Measurements from ENCODE around the gene NRIP3.

Gene NRIP3

GRCh38 chr11:8967184-8967583 is 36.6 kb downstream of the NRIP3 start:
- H3K9me3 ChIP-seq (ENCODE audit: control insufficient read depth, low read length) = no peaks in the 10 kb centered on the region
- no peak for DNase-seq (ENCODE audit: low read depth)
- peaks cover 24% of the 10 kb centered on the region for H3K4me1 ChIP-seq (ENCODE audit: control insufficient read depth, insufficient read depth, low read length)

GRCh38 chr11:8964324-8965320 is 39.2 kb downstream of the NRIP3 start, which contains the start of gene TMEM9B:
Gene TMEM9B, minus strand, starts transcription at chr11:8964442. Its CDS starts 129 bp downstream, at chr11:8964313.
- Histone ChIP-seq H3K9me3 (ENCODE audit: control insufficient read depth, low read length) (no peaks in the 10 kb centered on the region), H3K27me3 (replicated peaks; ENCODE audit: control insufficient read depth, insufficient read depth, low read length) (no peaks in the 10 kb centered on the region), H3K4me1 (ENCODE audit: control insufficient read depth, insufficient read depth, low read length) (peaks cover 30% of the 10 kb centered on the region), H3K4me3 (ENCODE audit: low read length) (peak within 1 kb of the TSS; percentile 92), H3K36me3 (ENCODE audit: control insufficient read depth, insufficient read depth, low read length, severe bottlenecking) (no peaks in the 10 kb centered on the region), H3K9ac (ENCODE audit: low read length) (peak within 1 kb of the TSS; percentile 91)
- DNase-seq (ENCODE audit: low read depth) = peak; percentile 94

More at GRCh38 chr11:8967184-8967583, 36.6 kb downstream of the NRIP3 start:
- no peaks in the 10 kb centered on the region for H3K27me3 ChIP-seq (replicated peaks; ENCODE audit: control insufficient read depth, insufficient read depth, low read length)
- H3K9ac ChIP-seq (ENCODE audit: low read length) = no peak overlapping the region
- H3K4me3 ChIP-seq (ENCODE audit: low read length) = no peak overlapping the region
- no peaks in the 10 kb centered on the region for H3K36me3 ChIP-seq (ENCODE audit: control insufficient read depth, insufficient read depth, low read length, severe bottlenecking)

GRCh38 chr11:8963569-8964323 is 40.1 kb downstream of the NRIP3 start:
- no peaks in the 10 kb centered on the region for H3K27me3 ChIP-seq (replicated peaks; ENCODE audit: control insufficient read depth, insufficient read depth, low read length)
- DNase-seq (ENCODE audit: low read depth) = peak; percentile 74

GRCh38 chr11:8962841-8963240 is 41.0 kb downstream of the NRIP3 start:
- H3K36me3 ChIP-seq (ENCODE audit: control insufficient read depth, insufficient read depth, low read length, severe bottlenecking) = no peaks in the 10 kb centered on the region
- H3K27me3 ChIP-seq (replicated peaks; ENCODE audit: control insufficient read depth, insufficient read depth, low read length) = no peaks in the 10 kb centered on the region
- H3K4me3 ChIP-seq (ENCODE audit: low read length) = peak overlapping the region; percentile 92
- no peaks in the 10 kb centered on the region for H3K9me3 ChIP-seq (ENCODE audit: control insufficient read depth, low read length)
- peak overlapping the region; percentile 91 for H3K9ac ChIP-seq (ENCODE audit: low read length)
- peaks cover 37% of the 10 kb centered on the region for H3K4me1 ChIP-seq (ENCODE audit: control insufficient read depth, insufficient read depth, low read length)
- peak; percentile 22 for DNase-seq (ENCODE audit: low read depth)

More at GRCh38 chr11:8963569-8964323, 40.1 kb downstream of the NRIP3 start:
- peak overlapping the region; percentile 92 for H3K4me3 ChIP-seq (ENCODE audit: low read length)
- H3K36me3 ChIP-seq (ENCODE audit: control insufficient read depth, insufficient read depth, low read length, severe bottlenecking) = no peaks in the 10 kb centered on the region
- peak overlapping the region; percentile 91 for H3K9ac ChIP-seq (ENCODE audit: low read length)
- no peaks in the 10 kb centered on the region for H3K9me3 ChIP-seq (ENCODE audit: control insufficient read depth, low read length)
- peaks cover 37% of the 10 kb centered on the region for H3K4me1 ChIP-seq (ENCODE audit: control insufficient read depth, insufficient read depth, low read length)

- no peaks in the 10 kb centered on the region for H3K27me3 ChIP-seq (replicated peaks; ENCODE audit: control insufficient read depth, insufficient read depth, low read length)
- no peak for DNase-seq (ENCODE audit: low read depth)
- H3K9ac ChIP-seq (ENCODE audit: low read length) = peak overlapping the region; percentile 55
- no peaks in the 10 kb centered on the region for H3K9me3 ChIP-seq (ENCODE audit: control insufficient read depth, low read length)
- no peak overlapping the region for H3K4me3 ChIP-seq (ENCODE audit: low read length)
- H3K4me1 ChIP-seq (ENCODE audit: control insufficient read depth, insufficient read depth, low read length) = peaks cover 37% of the 10 kb centered on the region
- peaks cover 6% of the 10 kb centered on the region for H3K36me3 ChIP-seq (ENCODE audit: control insufficient read depth, insufficient read depth, low read length, severe bottlenecking)
Measured at GRCh38 chr11:8961401-8961800, 42.4 kb downstream of the NRIP3 start.

GRCh38 chr11:8959546-8960166 is 44.1 kb downstream of the NRIP3 start:
- Histone ChIP-seq H3K9me3 (ENCODE audit: control insufficient read depth, low read length) (no peaks in the 10 kb centered on the region), H3K4me3 (ENCODE audit: low read length) (peak overlapping the region; percentile 27), H3K36me3 (ENCODE audit: control insufficient read depth, insufficient read depth, low read length, severe bottlenecking) (peaks cover 21% of the 10 kb centered on the region), H3K9ac (ENCODE audit: low read length) (peak overlapping the region; percentile 62), H3K4me1 (ENCODE audit: control insufficient read depth, insufficient read depth, low read length) (peaks cover 28% of the 10 kb centered on the region), H3K27me3 (replicated peaks; ENCODE audit: control insufficient read depth, insufficient read depth, low read length) (no peaks in the 10 kb centered on the region)
- DNase-seq (ENCODE audit: low read depth) = peak; percentile 86

GRCh38 chr11:8956860-8957259 is 46.9 kb downstream of the NRIP3 start:
- no peak for DNase-seq (ENCODE audit: low read depth)
- peaks cover 15% of the 10 kb centered on the region for H3K4me1 ChIP-seq (ENCODE audit: control insufficient read depth, insufficient read depth, low read length)
- H3K27me3 ChIP-seq (replicated peaks; ENCODE audit: control insufficient read depth, insufficient read depth, low read length) = no peaks in the 10 kb centered on the region

GRCh38 chr11:8948886-8949285 is 54.9 kb downstream of the NRIP3 start:
- Histone ChIP-seq H3K4me3 (ENCODE audit: low read length) (no peak overlapping the region), H3K4me1 (ENCODE audit: control insufficient read depth, insufficient read depth, low read length) (no peaks in the 10 kb centered on the region)

More at GRCh38 chr11:8956860-8957259, 46.9 kb downstream of the NRIP3 start:
- Histone ChIP-seq H3K9ac (ENCODE audit: low read length) (no peak overlapping the region), H3K4me3 (ENCODE audit: low read length) (no peak overlapping the region), H3K9me3 (ENCODE audit: control insufficient read depth, low read length) (no peaks in the 10 kb centered on the region), H3K36me3 (ENCODE audit: control insufficient read depth, insufficient read depth, low read length, severe bottlenecking) (peaks cover 49% of the 10 kb centered on the region)

GRCh38 chr11:8947230-8947943 is 56.4 kb downstream of the NRIP3 start:
- H3K4me3 ChIP-seq (ENCODE audit: low read length) = no peak overlapping the region
- H3K9me3 ChIP-seq (ENCODE audit: control insufficient read depth, low read length) = no peaks in the 10 kb centered on the region
- no peaks in the 10 kb centered on the region for H3K27me3 ChIP-seq (replicated peaks; ENCODE audit: control insufficient read depth, insufficient read depth, low read length)
- H3K36me3 ChIP-seq (ENCODE audit: control insufficient read depth, insufficient read depth, low read length, severe bottlenecking) = peaks cover 46% of the 10 kb centered on the region
- no peaks in the 10 kb centered on the region for H3K4me1 ChIP-seq (ENCODE audit: control insufficient read depth, insufficient read depth, low read length)
- no peak for DNase-seq (ENCODE audit: low read depth)
- H3K9ac ChIP-seq (ENCODE audit: low read length) = no peak overlapping the region

More at GRCh38 chr11:8948886-8949285, 54.9 kb downstream of the NRIP3 start:
- H3K27me3 ChIP-seq (replicated peaks; ENCODE audit: control insufficient read depth, insufficient read depth, low read length) = no peaks in the 10 kb centered on the region
- no peaks in the 10 kb centered on the region for H3K9me3 ChIP-seq (ENCODE audit: control insufficient read depth, low read length)
- DNase-seq (ENCODE audit: low read depth) = no peak
- no peak overlapping the region for H3K9ac ChIP-seq (ENCODE audit: low read length)
- peaks cover 61% of the 10 kb centered on the region for H3K36me3 ChIP-seq (ENCODE audit: control insufficient read depth, insufficient read depth, low read length, severe bottlenecking)

GRCh38 chr11:8942518-8943066 is 61.2 kb downstream of the NRIP3 start, which contains the start of gene ASCL3:
Gene ASCL3, minus strand, starts transcription at chr11:8943016. Its CDS starts 4,855 bp downstream, at chr11:8938161.
- Histone ChIP-seq H3K36me3 (ENCODE audit: control insufficient read depth, insufficient read depth, low read length, severe bottlenecking) (peaks cover 6% of the 10 kb centered on the region), H3K4me1 (ENCODE audit: control insufficient read depth, insufficient read depth, low read length) (no peaks in the 10 kb centered on the region), H3K9me3 (ENCODE audit: control insufficient read depth, low read length) (no peaks in the 10 kb centered on the region), H3K4me3 (ENCODE audit: low read length) (no peak within 1 kb of the TSS), H3K9ac (ENCODE audit: low read length) (no peak within 1 kb of the TSS), H3K27me3 (replicated peaks; ENCODE audit: control insufficient read depth, insufficient read depth, low read length) (no peaks in the 10 kb centered on the region)
- DNase-seq (ENCODE audit: low read depth) = no peak
